ENCODE measurements around the gene DCAF5.

DNA sequence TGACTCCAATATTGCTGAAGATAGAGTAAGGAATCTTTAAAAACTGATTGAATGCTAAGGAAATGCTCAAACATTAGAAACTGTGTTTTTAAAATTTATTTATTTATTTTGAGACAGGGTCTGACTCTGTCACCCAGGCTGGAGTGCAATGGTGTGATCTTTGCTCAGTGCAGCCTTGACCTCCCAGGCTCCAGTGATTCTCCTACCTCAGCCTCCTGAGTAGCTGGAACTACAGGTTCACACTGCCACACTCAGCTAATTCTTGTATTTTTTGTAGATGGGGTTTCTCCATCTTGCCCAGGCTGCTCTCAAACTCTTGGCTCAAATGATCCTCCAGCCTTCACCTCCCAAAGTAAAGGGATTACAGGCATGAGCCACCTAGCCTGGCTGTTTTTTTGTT lies 3.3 kb upstream of the DCAF5 start:
- no peak for TF ChIP-seq POLR2AphosphoS5 (IDR thresholded peaks at IDR 0.05; ENCODE audit: low read depth)
- TF ChIP-seq, protein P1, sequence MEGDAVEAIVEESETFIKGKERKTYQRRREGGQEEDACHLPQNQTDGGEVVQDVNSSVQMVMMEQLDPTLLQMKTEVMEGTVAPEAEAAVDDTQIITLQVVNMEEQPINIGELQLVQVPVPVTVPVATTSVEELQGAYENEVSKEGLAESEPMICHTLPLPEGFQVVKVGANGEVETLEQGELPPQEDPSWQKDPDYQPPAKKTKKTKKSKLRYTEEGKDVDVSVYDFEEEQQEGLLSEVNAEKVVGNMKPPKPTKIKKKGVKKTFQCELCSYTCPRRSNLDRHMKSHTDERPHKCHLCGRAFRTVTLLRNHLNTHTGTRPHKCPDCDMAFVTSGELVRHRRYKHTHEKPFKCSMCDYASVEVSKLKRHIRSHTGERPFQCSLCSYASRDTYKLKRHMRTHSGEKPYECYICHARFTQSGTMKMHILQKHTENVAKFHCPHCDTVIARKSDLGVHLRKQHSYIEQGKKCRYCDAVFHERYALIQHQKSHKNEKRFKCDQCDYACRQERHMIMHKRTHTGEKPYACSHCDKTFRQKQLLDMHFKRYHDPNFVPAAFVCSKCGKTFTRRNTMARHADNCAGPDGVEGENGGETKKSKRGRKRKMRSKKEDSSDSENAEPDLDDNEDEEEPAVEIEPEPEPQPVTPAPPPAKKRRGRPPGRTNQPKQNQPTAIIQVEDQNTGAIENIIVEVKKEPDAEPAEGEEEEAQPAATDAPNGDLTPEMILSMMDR (IDR thresholded peaks at IDR 0.05; ENCODE audit: insufficient read depth, low read length), result no peak
- TF ChIP-seq, protein P2, sequence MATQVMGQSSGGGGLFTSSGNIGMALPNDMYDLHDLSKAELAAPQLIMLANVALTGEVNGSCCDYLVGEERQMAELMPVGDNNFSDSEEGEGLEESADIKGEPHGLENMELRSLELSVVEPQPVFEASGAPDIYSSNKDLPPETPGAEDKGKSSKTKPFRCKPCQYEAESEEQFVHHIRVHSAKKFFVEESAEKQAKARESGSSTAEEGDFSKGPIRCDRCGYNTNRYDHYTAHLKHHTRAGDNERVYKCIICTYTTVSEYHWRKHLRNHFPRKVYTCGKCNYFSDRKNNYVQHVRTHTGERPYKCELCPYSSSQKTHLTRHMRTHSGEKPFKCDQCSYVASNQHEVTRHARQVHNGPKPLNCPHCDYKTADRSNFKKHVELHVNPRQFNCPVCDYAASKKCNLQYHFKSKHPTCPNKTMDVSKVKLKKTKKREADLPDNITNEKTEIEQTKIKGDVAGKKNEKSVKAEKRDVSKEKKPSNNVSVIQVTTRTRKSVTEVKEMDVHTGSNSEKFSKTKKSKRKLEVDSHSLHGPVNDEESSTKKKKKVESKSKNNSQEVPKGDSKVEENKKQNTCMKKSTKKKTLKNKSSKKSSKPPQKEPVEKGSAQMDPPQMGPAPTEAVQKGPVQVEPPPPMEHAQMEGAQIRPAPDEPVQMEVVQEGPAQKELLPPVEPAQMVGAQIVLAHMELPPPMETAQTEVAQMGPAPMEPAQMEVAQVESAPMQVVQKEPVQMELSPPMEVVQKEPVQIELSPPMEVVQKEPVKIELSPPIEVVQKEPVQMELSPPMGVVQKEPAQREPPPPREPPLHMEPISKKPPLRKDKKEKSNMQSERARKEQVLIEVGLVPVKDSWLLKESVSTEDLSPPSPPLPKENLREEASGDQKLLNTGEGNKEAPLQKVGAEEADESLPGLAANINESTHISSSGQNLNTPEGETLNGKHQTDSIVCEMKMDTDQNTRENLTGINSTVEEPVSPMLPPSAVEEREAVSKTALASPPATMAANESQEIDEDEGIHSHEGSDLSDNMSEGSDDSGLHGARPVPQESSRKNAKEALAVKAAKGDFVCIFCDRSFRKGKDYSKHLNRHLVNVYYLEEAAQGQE (IDR thresholded peaks at IDR 0.05; ENCODE audit: insufficient replicate concordance, low read depth), result no peak

Measured in HL-60 (cell line).